K562 (cell line): ENCODE data around the gene ANO2. TPM values are rescaled to one million over a fixed set of nuclear protein-coding genes. Genes with fewer than 3 reads are reported as not detected.

Experiments used
- ATAC-seq: fragments of 200-7000 bp; cut with Tn5 transposase; 3 replicates; pipeline ENCODE4 v1.9.1; 2020; ENCODE audit warnings: moderate library complexity
- BruUV-seq: library from RNA; stranded (reverse); fragments of 400-500 nt; replicated peaks from 2 replicates; lab custom pipeline; 2021; lab: Mats Ljungman, UMichigan
- CTCF ChIA-PET: fragments of 300-600 bp; formaldehyde crosslinking; extraction: SDS; loops from one replicate; lab custom pipeline; 2021; ENCODE audit warnings: low intra/inter-chr PET ratio; lab: Yijun Ruan, JAX
- POLR2A ChIA-PET: fragments of 300-600, 350-650 bp; sonication (Branson Sonifier 250); formaldehyde crosslinking; extraction: SDS; loops from one replicate; lab custom pipeline; 2021; ENCODE audit warnings: antibody characterized with exemption, inconsistent platforms; lab: Yijun Ruan, JAX
- DNase-seq, 4 experiments: peaks; one replicate each; pipeline versions ENCODE4 v3.0.0 to v3.0.0-alpha.2; 2011 to 2018; ENCODE audit warnings: low spot score in 3 of 4, mixed read lengths in 3 of 4; ENCODE audit errors: extremely low read depth in 1 of 4
- FAIRE-seq: peaks from 2 replicates; lab custom pipeline; 2011; peaks lifted over from hg19 to GRCh38; lab: Jason Lieb, UNC
- H2AFZ ChIP-seq: 2 replicates; pipeline ENCODE4 v1.6.0; 2011; ENCODE audit warnings: low read depth, low read length, control low read depth, inconsistent platforms
- H3K27ac ChIP-seq: fragments of 200-600 bp; 3 replicates; pipeline ENCODE4 v1.8.0; 2011; ENCODE audit warnings: low read depth, mild to moderate bottlenecking, control low read depth, inconsistent platforms, low read length, moderate library complexity, mixed read lengths; ENCODE audit errors: extremely low read depth
- H3K27me3 ChIP-seq, 2 experiments: fragments of 300-600 bp in 1 of 2; 2 replicates in 1 of 2; 3 replicates in 1 of 2; pipeline versions ENCODE4 v1.6.0 to v1.8.0; 2011; ENCODE audit warnings: inconsistent platforms in 2 of 2, low read length in 2 of 2, mild to moderate bottlenecking in 1 of 2, mixed read lengths in 1 of 2, moderate library complexity in 1 of 2; ENCODE audit not compliant: control insufficient read depth in 2 of 2, insufficient read depth in 2 of 2
- H3K36me3 ChIP-seq: fragments of 300-600 bp; 3 replicates; pipeline ENCODE4 v1.8.0; 2011; ENCODE audit warnings: mild to moderate bottlenecking, low read length, inconsistent platforms; ENCODE audit not compliant: control insufficient read depth, insufficient read depth
- H3K4me1 ChIP-seq, 2 experiments: fragments of 200-600 bp in 1 of 2; replicated peaks in 1 of 2; 2 replicates in 1 of 2; 3 replicates in 1 of 2; pipeline versions ENCODE4 v1.5.1 to v1.8.0; 2011; ENCODE audit warnings: inconsistent platforms in 2 of 2, low read length in 2 of 2, mild to moderate bottlenecking in 1 of 2, mixed read lengths in 1 of 2, moderate library complexity in 1 of 2; ENCODE audit not compliant: control insufficient read depth in 2 of 2, insufficient read depth in 2 of 2
- H3K4me2 ChIP-seq: 2 replicates; pipeline ENCODE4 v1.6.1; 2011; ENCODE audit warnings: low read length, control low read depth, inconsistent platforms, mixed read lengths; ENCODE audit not compliant: insufficient read depth
- H3K4me3 ChIP-seq: fragments of 200-600 bp; sonication (generic), shearing (Covaris generic); 2 replicates; pipeline ENCODE4 v1.5.1; 2016; ENCODE audit warnings: control low read depth, inconsistent platforms
- H3K79me2 ChIP-seq: fragments of 200-600 bp; 3 replicates; pipeline ENCODE4 v1.8.0; 2011; ENCODE audit warnings: low read length, inconsistent platforms; ENCODE audit not compliant: control insufficient read depth, insufficient read depth
- H3K9ac ChIP-seq, 2 experiments: 2 replicates each; pipeline versions ENCODE4 v1.6.0 to v1.6.1; 2011; ENCODE audit warnings: low read depth in 2 of 2, low read length in 2 of 2, control low read depth in 1 of 2, inconsistent platforms in 1 of 2, mild to moderate bottlenecking in 1 of 2, mixed read lengths in 1 of 2; ENCODE audit not compliant: insufficient read depth in 1 of 2
- H3K9me1 ChIP-seq: one replicate; pipeline ENCODE4 v1.6.0; 2011; ENCODE audit warnings: inconsistent platforms, mild to moderate bottlenecking, low read length, moderate library complexity; ENCODE audit not compliant: control insufficient read depth, insufficient read depth
- H3K9me3 ChIP-seq: replicated peaks from 2 replicates; pipeline ENCODE4 v1.5.1; 2011; ENCODE audit warnings: low read depth, low read length, inconsistent platforms; ENCODE audit not compliant: control insufficient read depth, insufficient read depth
- H4K20me1 ChIP-seq: replicated peaks from 2 replicates; pipeline ENCODE4 v1.6.1; 2011; ENCODE audit warnings: low read length, inconsistent platforms, mixed read lengths; ENCODE audit not compliant: control insufficient read depth, insufficient read depth
- ARID3A ChIP-seq: IDR thresholded peaks from 2 replicates; pipeline ENCODE4 v1.6.1; 2012; ENCODE audit warnings: low read depth, low read length, improper control_type of control experiment, borderline replicate concordance
- ASH1L ChIP-seq: fragments of 450-650 bp; IDR thresholded peaks from 2 replicates; pipeline ENCODE4 v1.6.1; 2018; ENCODE audit warnings: borderline replicate concordance, mild to moderate bottlenecking, low read depth; ENCODE audit not compliant: partially characterized antibody
- E2F3 ChIP-seq: fragments of 250-450 bp; sonication (Bioruptor Pico); IDR thresholded peaks from 2 replicates; pipeline ENCODE4 v1.4.0; 2020; ENCODE audit warnings: mild to moderate bottlenecking
- ELF1 ChIP-seq: fragments of 200-800 bp; sonication (Bioruptor generic); IDR thresholded peaks from 2 replicates; pipeline ENCODE4 v1.6.1; 2016; ENCODE audit warnings: missing genetic modification characterization, missing compliant biosample characterization
- KDM2B ChIP-seq: fragments of 250-450 bp; sonication (Bioruptor Pico); IDR thresholded peaks from 2 replicates; pipeline ENCODE4 v1.8.0; 2021; ENCODE audit warnings: mild to moderate bottlenecking, moderate library complexity
- MECOM ChIP-seq: fragments of 250-450 bp; sonication (Bioruptor Pico); IDR thresholded peaks from 2 replicates; pipeline ENCODE4 v1.8.0; 2022; ENCODE audit warnings: inconsistent platforms
- NFRKB ChIP-seq: fragments of 450-650 bp; IDR thresholded peaks from 2 replicates; pipeline ENCODE4 v1.6.1; 2016; ENCODE audit warnings: low read depth
- SMARCB1 ChIP-seq: IDR thresholded peaks from 2 replicates; pipeline ENCODE4 v1.6.1; 2011; ENCODE audit warnings: improper control_type of control experiment, low read depth; ENCODE audit not compliant: insufficient read length
- TFAM ChIP-seq: fragments of 250-450 bp; sonication (Bioruptor Pico); conservative IDR thresholded peaks from 2 replicates; pipeline ENCODE4 v1.5.0; 2021; ENCODE audit warnings: mild to moderate bottlenecking, moderate library complexity
- ZBTB9 ChIP-seq: fragments of 450-650 bp; formaldehyde crosslinking; IDR thresholded peaks from 2 replicates; pipeline ENCODE4 v1.4.0; 2020; ENCODE audit warnings: mild to moderate bottlenecking, moderate library complexity
- ZC3H11A ChIP-seq: IDR thresholded peaks from 2 replicates; pipeline ENCODE4 v1.6.1; 2012; ENCODE audit warnings: low read depth, low read length, improper control_type of control experiment
- ZKSCAN8 ChIP-seq: fragments of 200-800 bp; sonication (Bioruptor generic); IDR thresholded peaks from 2 replicates; pipeline ENCODE4 v1.6.1; 2016; ENCODE audit warnings: missing genetic modification characterization, missing compliant biosample characterization
- ZNF436 ChIP-seq: fragments of 250-450, 450-650 bp; sonication (Bioruptor Pico); formaldehyde crosslinking; IDR thresholded peaks from 2 replicates; pipeline ENCODE4 v1.7.0; 2020; ENCODE audit warnings: mild to moderate bottlenecking
- ZNF583 ChIP-seq: fragments of 250-450 bp; sonication (Bioruptor Pico); IDR thresholded peaks from 2 replicates; pipeline ENCODE4 v1.4.0; 2020
- ZNF589 ChIP-seq: fragments of 200-800 bp; sonication (Bioruptor generic); IDR thresholded peaks from 2 replicates; pipeline ENCODE4 v1.6.1; 2016; ENCODE audit warnings: low read depth, missing genetic modification characterization, missing compliant biosample characterization
- WGBS: fragments of 100-300 bp; shearing (Covaris generic); methylation state at CpG from one replicate; pipeline ENCODE4 v1.1.6; 2016; ENCODE audit warnings: low coverage, mixed read lengths; ENCODE audit not compliant: insufficient coverage; ENCODE audit errors: missing lambda C conversion rate; 5-methylcytosine and 5-hydroxymethylcytosine counted together
- in situ Hi-C: fragments of 300-500 bp; cut with MboI; formaldehyde crosslinking; loops from 4 replicates; pipeline ENCODE4 v1.15.0; 2018; ENCODE audit warnings: inconsistent platforms, mixed read lengths
- intact Hi-C: fragments of 100-400 bp; cut with micrococcal nuclease; formaldehyde crosslinking; loops from 2 replicates; pipeline ENCODE4 v1.14.2; 2022
- polyA plus RNA-seq, 8 experiments: library from polyadenylated mRNA; depleted of rRNA in 4 of 8; stranded (reverse) in 5 of 8; unstranded in 3 of 8; fragments of >200 nt; fragmentation: Nextera tagmentation in 2 of 8; fragmentation: Illumina TruSeq in 1 of 8; extraction: Ambion mirVana in 2 of 8; extraction: Trizol in 1 of 8; gene quantifications; 2 replicates each; pipeline versions ENCODE4 v1.2.1 to v1.2.3, GENCODE V29; 2011 to 2014; ENCODE audit warnings: inconsistent platforms in 1 of 8, missing spikeins in 1 of 8
- total RNA-seq, 7 experiments: library from RNA; depleted of rRNA in 6 of 7; stranded (reverse); fragments of >200 nt in 6 of 7; fragmentation: Illumina TruSeq in 2 of 7; extraction: Trizol in 2 of 7; gene quantifications; 2 replicates each; pipeline versions ENCODE4 v1.2.1 to v1.2.3, GENCODE V29; 2011 to 2021; ENCODE audit warnings: low replicate concordance in 1 of 7

The ANO2 gene
- total and polyA plus RNA-seq, 9 of the 15 experiments (the other 6 are each of a cell fraction or from before 2014, with no cell fraction given): 0.64 TPM; not detected in 8

GRCh38 chr12:5865397-5865796 lies 79.7 kb downstream of the ANO2 start:
- no TSS peak for BruUV-seq
- no peak for FAIRE-seq
- 0% methylated on average over 2 of the region's 2 CpGs for WGBS

DNA sequence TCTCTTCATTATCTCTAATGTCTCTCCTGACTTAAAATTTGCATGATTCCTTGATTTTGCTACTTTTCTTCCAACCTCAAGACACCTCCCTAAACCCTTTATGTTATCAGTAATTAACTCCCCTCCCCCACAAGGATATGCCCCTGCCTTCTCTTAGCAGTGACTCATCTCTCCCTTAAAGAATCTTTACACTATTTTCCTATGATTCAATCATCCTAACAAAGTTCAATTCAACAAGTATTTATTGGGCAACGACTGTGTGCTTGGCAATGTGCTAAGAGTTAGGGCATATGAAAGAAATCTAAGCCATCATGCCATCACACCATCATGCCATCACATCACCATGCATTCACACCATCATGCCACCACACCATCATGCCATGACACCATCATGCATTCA lies 80.1 kb downstream of the ANO2 start:
- no peak overlapping the region for H3K27ac ChIP-seq
- H3K36me3 ChIP-seq: no peaks in the 10 kb centered on the region
- no peaks in the 10 kb centered on the region for H3K9me1 ChIP-seq
- no TSS peak for BruUV-seq
- WGBS: 0% methylated on average over 1 of the region's 1 CpG
- no peaks in the 10 kb centered on the region for H3K9me3 ChIP-seq
- intact Hi-C loops: no loop called here
- H2AFZ ChIP-seq: no peak overlapping the region
- no peak overlapping the region for H3K4me3 ChIP-seq
- in situ Hi-C loops: no loop called here
- ChIA-PET CTCF (no interaction called here), POLR2A (no interaction called here)
- no peak overlapping the region for H3K9ac ChIP-seq
- no peak overlapping the region for H3K4me2 ChIP-seq
- H3K79me2 ChIP-seq: no peaks in the 10 kb centered on the region
- FAIRE-seq (no peak), ATAC-seq (no peak), DNase-seq (no peak)
- H3K27me3 ChIP-seq: no peaks in the 10 kb centered on the region
- no peaks in the 10 kb centered on the region for H4K20me1 ChIP-seq
- no peaks in the 10 kb centered on the region for H3K4me1 ChIP-seq
- no peak for TF ChIP-seq MECOM (CRISPR knock-in tag)
- no peak for TF ChIP-seq E2F3 (CRISPR knock-in tag)
- TF ChIP-seq ARID3A: no peak
- TF ChIP-seq ZC3H11A: no peak
- no peak for TF ChIP-seq SMARCB1
- TF ChIP-seq ZNF436 (CRISPR knock-in tag): no peak
- no peak for TF ChIP-seq ZBTB9 (CRISPR knock-in tag)
- TF ChIP-seq ELF1 (tag): no peak
- no peak for TF ChIP-seq ZKSCAN8 (CRISPR knock-in tag)
- no peak for TF ChIP-seq NFRKB
- no peak for TF ChIP-seq KDM2B (CRISPR knock-in tag)
- no peak for TF ChIP-seq ZNF583 (CRISPR knock-in tag)
- no peak for TF ChIP-seq ZNF589 (CRISPR knock-in tag)

More at GRCh38 chr12:5865397-5865796, 79.7 kb downstream of the ANO2 start:
- intact Hi-C loops (no loop called here), in situ Hi-C loops (no loop called here)
- Histone ChIP-seq H2AFZ (no peak overlapping the region), H3K27me3 (no peaks in the 10 kb centered on the region), H3K36me3 (no peaks in the 10 kb centered on the region), H3K4me2 (no peak overlapping the region), H3K9me3 (no peaks in the 10 kb centered on the region), H3K79me2 (no peaks in the 10 kb centered on the region), H3K9ac (no peak overlapping the region), H4K20me1 (no peaks in the 10 kb centered on the region), H3K4me3 (no peak overlapping the region), H3K9me1 (no peaks in the 10 kb centered on the region), H3K4me1 (no peaks in the 10 kb centered on the region), H3K27ac (no peak overlapping the region)
- no peak for ATAC-seq
- ChIA-PET CTCF (no interaction called here), POLR2A (no interaction called here)
- TF ChIP-seq ASH1L (no peak), TFAM (CRISPR knock-in tag) (no peak)
- no peak for DNase-seq
